Sigmoid colon (tissue), 4 donors: ENCODE data around the gene POMT1.

Experiments used
- EP300 ChIP-seq, 4 donors: sonication (generic); formaldehyde crosslinking; IDR thresholded peaks; one replicate each; pipeline ENCODE4 v1.6.1; 2017; ENCODE audit warnings: antibody characterized with exemption in 4 of 4
- POLR2A ChIP-seq, 2 donors: fragments of 450-650 bp; IDR thresholded peaks; one replicate each; pipeline ENCODE4 v1.6.1; 2016; ENCODE audit warnings: antibody characterized with exemption in 2 of 2, mild to moderate bottlenecking in 2 of 2, moderate library complexity in 2 of 2
- POLR2AphosphoS5 ChIP-seq, 4 donors: sonication (generic); formaldehyde crosslinking; IDR thresholded peaks; one replicate each; pipeline ENCODE4 v1.6.1; 2017; ENCODE audit warnings: antibody characterized with exemption in 4 of 4
- TF ChIP-seq, protein P1 (sequence below), 4 experiments: fragments of 450-650 bp in 3 of 4; fragments of 200-600 bp in 1 of 4; IDR thresholded peaks; one replicate each; pipeline ENCODE4 v1.5.1; 2016 to 2019; ENCODE audit warnings: antibody characterized with exemption in 4 of 4, mild to moderate bottlenecking in 3 of 4, moderate library complexity in 2 of 4

DNA sequence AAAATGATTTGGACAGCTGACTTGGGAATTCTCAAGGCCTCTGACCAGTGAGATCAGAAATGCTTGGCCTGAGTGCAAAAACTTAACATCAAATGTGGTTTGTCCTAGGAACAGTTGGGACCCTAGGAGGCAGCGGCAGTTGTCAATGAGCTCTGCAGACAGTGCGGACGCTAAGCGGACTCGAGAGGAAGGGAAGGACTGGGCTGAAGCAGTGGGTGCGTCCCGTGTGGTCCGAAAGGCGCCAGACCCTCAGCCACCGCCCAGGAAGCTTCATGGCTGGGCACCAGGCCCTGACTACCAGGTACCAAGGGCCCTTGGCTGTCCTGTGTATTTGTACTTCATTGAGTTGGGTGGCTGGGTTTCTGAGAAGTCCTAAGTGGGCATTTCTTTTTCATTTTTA lies 43.7 kb upstream of the POMT1 start:
- TF ChIP-seq, protein P1, sequence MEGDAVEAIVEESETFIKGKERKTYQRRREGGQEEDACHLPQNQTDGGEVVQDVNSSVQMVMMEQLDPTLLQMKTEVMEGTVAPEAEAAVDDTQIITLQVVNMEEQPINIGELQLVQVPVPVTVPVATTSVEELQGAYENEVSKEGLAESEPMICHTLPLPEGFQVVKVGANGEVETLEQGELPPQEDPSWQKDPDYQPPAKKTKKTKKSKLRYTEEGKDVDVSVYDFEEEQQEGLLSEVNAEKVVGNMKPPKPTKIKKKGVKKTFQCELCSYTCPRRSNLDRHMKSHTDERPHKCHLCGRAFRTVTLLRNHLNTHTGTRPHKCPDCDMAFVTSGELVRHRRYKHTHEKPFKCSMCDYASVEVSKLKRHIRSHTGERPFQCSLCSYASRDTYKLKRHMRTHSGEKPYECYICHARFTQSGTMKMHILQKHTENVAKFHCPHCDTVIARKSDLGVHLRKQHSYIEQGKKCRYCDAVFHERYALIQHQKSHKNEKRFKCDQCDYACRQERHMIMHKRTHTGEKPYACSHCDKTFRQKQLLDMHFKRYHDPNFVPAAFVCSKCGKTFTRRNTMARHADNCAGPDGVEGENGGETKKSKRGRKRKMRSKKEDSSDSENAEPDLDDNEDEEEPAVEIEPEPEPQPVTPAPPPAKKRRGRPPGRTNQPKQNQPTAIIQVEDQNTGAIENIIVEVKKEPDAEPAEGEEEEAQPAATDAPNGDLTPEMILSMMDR (IDR thresholded peaks at IDR 0.05): no peak
- TF ChIP-seq POLR2AphosphoS5 (IDR thresholded peaks at IDR 0.05) (no peak), POLR2A (IDR thresholded peaks at IDR 0.05) (no peak), EP300 (IDR thresholded peaks at IDR 0.05) (no peak)
